Esophagus squamous epithelium (tissue), 4 donors: ENCODE data around the gene KANK2.

ENCODE experiments used
- POLR2A ChIP-seq, 4 donors: fragments of 450-650 bp; IDR thresholded peaks; one replicate each; pipeline ENCODE4 v1.6.1; 2017; ENCODE audit warnings: antibody characterized with exemption in 4 of 4, mild to moderate bottlenecking in 4 of 4, moderate library complexity in 3 of 4
- TF ChIP-seq, protein P1 (sequence below), 6 experiments: fragments of 450-650 bp in 4 of 6; fragments of 200-600 bp in 2 of 6; sonication (generic) in 2 of 6; IDR thresholded peaks; one replicate each; pipeline ENCODE4 v1.5.1; 2016 to 2019; ENCODE audit warnings: antibody characterized with exemption in 6 of 6, mild to moderate bottlenecking in 4 of 6, moderate library complexity in 4 of 6

DNA sequence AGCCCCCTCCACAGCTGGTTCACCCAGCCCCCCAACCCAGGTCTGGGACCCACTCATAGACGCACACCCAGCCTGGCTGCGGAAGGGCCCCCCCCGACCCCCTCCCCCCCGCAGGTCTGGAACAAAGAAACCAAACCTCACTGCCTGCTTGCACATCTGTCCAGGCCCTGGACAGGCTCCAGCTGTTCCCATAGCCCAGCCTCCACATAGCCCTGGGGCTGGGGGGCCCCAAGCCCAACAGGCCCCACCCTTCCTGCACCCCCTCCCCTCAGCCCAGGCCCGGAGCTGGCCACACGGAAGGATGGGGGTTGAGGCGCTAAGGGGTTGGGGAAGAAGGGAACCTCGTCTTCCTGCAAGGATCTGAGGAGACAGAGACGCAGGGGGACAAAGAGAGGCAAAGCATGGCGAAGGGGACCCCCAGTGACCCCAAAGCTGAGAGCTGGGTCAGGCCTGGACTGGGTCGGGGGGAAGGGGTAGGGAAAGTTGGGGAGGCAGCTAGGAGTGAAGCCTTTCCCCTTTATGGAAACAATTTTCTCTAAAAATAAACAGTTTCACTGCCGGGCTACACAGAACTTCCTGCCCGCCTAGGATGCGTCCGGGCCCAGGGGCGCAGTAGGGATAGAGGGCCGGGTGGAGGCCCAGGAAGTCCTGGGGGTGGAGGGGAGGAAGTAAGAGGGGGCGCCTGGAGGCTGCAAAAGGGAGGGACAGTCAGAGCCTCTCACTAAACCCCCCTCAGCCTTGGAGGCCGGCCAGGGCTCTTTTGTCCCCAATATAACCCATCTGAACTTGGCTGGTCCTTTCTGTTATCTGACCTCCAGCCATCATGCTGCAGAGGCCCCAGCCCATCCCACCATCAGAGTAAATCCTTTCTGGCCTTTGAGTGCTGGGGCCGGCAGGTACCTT is 2.4 kb downstream of the KANK2 start:
- TF ChIP-seq, protein P1, sequence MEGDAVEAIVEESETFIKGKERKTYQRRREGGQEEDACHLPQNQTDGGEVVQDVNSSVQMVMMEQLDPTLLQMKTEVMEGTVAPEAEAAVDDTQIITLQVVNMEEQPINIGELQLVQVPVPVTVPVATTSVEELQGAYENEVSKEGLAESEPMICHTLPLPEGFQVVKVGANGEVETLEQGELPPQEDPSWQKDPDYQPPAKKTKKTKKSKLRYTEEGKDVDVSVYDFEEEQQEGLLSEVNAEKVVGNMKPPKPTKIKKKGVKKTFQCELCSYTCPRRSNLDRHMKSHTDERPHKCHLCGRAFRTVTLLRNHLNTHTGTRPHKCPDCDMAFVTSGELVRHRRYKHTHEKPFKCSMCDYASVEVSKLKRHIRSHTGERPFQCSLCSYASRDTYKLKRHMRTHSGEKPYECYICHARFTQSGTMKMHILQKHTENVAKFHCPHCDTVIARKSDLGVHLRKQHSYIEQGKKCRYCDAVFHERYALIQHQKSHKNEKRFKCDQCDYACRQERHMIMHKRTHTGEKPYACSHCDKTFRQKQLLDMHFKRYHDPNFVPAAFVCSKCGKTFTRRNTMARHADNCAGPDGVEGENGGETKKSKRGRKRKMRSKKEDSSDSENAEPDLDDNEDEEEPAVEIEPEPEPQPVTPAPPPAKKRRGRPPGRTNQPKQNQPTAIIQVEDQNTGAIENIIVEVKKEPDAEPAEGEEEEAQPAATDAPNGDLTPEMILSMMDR (IDR thresholded peaks at IDR 0.05), result no peak
- no peak for TF ChIP-seq POLR2A (IDR thresholded peaks at IDR 0.05)
